Esophagus muscularis mucosa (tissue), 3 donors: ENCODE results near the gene DENND2D.

Experiments used
- CTCF ChIP-seq, 3 experiments: fragments of 200-600 bp in 2 of 3; fragments of 450-650 bp in 1 of 3; sonication (generic) in 2 of 3; IDR thresholded peaks; one replicate each; pipeline ENCODE4 v1.5.1; 2017 to 2019; ENCODE audit warnings: antibody characterized with exemption in 3 of 3, mild to moderate bottlenecking in 2 of 3, moderate library complexity in 1 of 3
- POLR2AphosphoS5 ChIP-seq, 2 donors: sonication (generic); formaldehyde crosslinking; IDR thresholded peaks; one replicate each; pipeline ENCODE4 v1.6.1; 2017; ENCODE audit warnings: antibody characterized with exemption in 2 of 2

- no peak for TF ChIP-seq CTCF (IDR thresholded peaks at IDR 0.05)
- TF ChIP-seq POLR2AphosphoS5 (IDR thresholded peaks at IDR 0.05) = no peak
Observed at GRCh38 chr1:111147948-111148347, 52.5 kb downstream of the DENND2D start.
